Left ventricle myocardium inferior (tissue), 1 donor: ENCODE results near the gene SYT11. TPM values are rescaled to one million over a fixed set of nuclear protein-coding genes. Genes with fewer than 3 reads are reported as not detected.
"Not testable (repeated sequence)": the region's sequence is repeated elsewhere in the genome, so short reads cannot be mapped to it uniquely, and the experiment has no call there.

Experiments
- DNase-seq: peaks from one replicate; pipeline ENCODE4 v3.0.0-alpha.2; 2020
- H3K27ac ChIP-seq: fragments of 200-600 bp; replicated peaks from 2 replicates; pipeline ENCODE4 v1.8.0; 2021
- H3K27me3 ChIP-seq: fragments of 200-600 bp; 2 replicates; pipeline ENCODE4 v1.8.0; 2021; ENCODE audit warnings: low read depth
- H3K36me3 ChIP-seq: fragments of 200-600 bp; 2 replicates; pipeline ENCODE4 v1.8.0; 2021
- H3K4me1 ChIP-seq: fragments of 200-600 bp; 2 replicates; pipeline ENCODE4 v1.8.0; 2021
- H3K4me3 ChIP-seq: fragments of 200-600 bp; 2 replicates; pipeline ENCODE4 v1.8.0; 2021; ENCODE audit warnings: mild to moderate bottlenecking, moderate library complexity
- H3K9me3 ChIP-seq: fragments of 200-600 bp; replicated peaks from 2 replicates; pipeline ENCODE4 v1.8.0; 2021
- intact Hi-C: fragments of 100-400 bp; cut with micrococcal nuclease; formaldehyde crosslinking; loops from one replicate; pipeline ENCODE4 v1.11.0; 2022
- total RNA-seq: library from RNA; stranded (reverse); fragmentation: NEBNext Ultra II Directional; extraction: Animal tissue kit (Norgen Biotek cat#: 25700); gene quantifications from one replicate; pipeline ENCODE4 v1.2.1, GENCODE V29; 2021
- TF ChIP-seq, protein P1 (sequence below): fragments of 200-600 bp; IDR thresholded peaks from 2 replicates; pipeline ENCODE4 v1.8.0; 2021; ENCODE audit warnings: antibody characterized with exemption, mild to moderate bottlenecking, borderline replicate concordance
- donor health status: DM: no; HTN: yes; CAD: no; lungs with severe emphysema.

The SYT11 gene
- total RNA-seq, 1 donor from 2014 or later, result 11.1 TPM

DNA sequence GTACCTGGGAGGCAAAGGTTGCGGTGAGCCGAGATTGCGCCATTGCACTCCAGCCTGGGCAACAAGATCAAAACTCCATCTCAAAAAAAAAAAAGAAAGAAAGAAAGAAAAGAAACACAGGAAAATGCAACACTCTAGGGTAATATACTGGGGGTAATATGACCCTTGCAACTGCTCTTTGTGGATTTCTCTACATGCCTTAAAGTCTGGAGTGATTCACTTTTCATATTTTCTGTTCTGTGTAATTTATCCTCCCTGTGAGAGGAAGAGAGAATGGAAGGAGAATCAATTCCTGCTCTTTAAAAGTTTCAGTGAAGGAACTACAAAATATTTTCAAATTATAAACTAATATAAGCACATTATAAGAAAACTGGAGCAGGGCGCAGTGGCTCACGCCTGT is 29.1 kb downstream of the SYT11 start:
- Histone ChIP-seq H3K4me3 (no peak overlapping the region), H3K36me3 (no peaks in the 10 kb centered on the region), H3K9me3 (no peaks in the 10 kb centered on the region), H3K27me3 (no peaks in the 10 kb centered on the region), H3K27ac (no peak overlapping the region), H3K4me1 (peaks cover 26% of the 10 kb centered on the region)
- no peak for DNase-seq
- intact Hi-C loops, result no loop called here
- TF ChIP-seq, protein P1, sequence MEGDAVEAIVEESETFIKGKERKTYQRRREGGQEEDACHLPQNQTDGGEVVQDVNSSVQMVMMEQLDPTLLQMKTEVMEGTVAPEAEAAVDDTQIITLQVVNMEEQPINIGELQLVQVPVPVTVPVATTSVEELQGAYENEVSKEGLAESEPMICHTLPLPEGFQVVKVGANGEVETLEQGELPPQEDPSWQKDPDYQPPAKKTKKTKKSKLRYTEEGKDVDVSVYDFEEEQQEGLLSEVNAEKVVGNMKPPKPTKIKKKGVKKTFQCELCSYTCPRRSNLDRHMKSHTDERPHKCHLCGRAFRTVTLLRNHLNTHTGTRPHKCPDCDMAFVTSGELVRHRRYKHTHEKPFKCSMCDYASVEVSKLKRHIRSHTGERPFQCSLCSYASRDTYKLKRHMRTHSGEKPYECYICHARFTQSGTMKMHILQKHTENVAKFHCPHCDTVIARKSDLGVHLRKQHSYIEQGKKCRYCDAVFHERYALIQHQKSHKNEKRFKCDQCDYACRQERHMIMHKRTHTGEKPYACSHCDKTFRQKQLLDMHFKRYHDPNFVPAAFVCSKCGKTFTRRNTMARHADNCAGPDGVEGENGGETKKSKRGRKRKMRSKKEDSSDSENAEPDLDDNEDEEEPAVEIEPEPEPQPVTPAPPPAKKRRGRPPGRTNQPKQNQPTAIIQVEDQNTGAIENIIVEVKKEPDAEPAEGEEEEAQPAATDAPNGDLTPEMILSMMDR, result no peak

DNA sequence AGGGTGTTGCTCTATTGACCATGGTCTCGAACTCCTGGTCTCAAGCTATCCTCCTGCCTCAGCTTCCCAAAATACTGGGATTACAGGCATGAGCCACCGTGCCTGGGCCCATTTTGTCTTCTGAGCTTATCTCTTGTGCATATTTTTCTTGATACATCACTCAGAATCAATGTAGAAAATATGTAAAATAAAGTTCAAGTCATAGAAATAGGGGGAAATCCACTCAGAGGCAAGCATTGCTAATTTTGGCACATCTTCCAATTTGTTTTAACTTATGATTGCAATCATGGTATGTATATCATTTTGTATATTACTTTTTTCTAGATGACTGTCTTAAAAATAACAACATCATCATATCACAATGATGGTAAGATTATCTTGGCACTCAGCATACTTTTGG is 30.2 kb downstream of the SYT11 start:
- no peaks in the 10 kb centered on the region for H3K27me3 ChIP-seq
- TF ChIP-seq, protein P1, result no peak
- no peak for DNase-seq
- no peaks in the 10 kb centered on the region for H3K36me3 ChIP-seq
- H3K4me3 ChIP-seq, result no peak overlapping the region
- intact Hi-C loops, result no loop called here
- H3K4me1 ChIP-seq, result peaks cover 31% of the 10 kb centered on the region
- H3K27ac ChIP-seq, result peak overlapping the region; percentile 51
- no peaks in the 10 kb centered on the region for H3K9me3 ChIP-seq

DNA sequence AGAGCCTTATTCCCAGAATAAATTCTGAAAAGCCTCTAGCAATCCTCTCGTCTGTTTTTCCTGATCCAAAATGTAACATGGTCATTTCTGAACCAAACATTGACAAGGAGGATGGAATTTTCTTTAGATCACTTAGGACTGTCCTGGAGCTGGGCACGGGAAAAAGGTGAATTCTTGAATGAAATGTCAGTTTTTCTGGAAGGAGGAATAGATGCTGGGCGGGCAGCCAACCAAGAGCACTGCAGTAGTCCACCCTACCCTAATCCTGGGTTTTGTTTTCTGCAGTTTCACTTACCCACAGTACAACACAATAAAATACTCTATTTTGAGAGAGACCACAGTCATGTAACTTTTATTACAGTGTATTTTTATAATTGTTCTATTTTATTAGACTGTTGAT is 30.9 kb downstream of the SYT11 start:
- no peaks in the 10 kb centered on the region for H3K36me3 ChIP-seq
- TF ChIP-seq, protein P1, result no peak
- peaks cover 31% of the 10 kb centered on the region for H3K4me1 ChIP-seq
- no peak for DNase-seq
- no peaks in the 10 kb centered on the region for H3K27me3 ChIP-seq
- intact Hi-C loops, result no loop called here
- H3K27ac ChIP-seq, result peak overlapping the region; percentile 51
- no peaks in the 10 kb centered on the region for H3K9me3 ChIP-seq
- no peak overlapping the region for H3K4me3 ChIP-seq

DNA sequence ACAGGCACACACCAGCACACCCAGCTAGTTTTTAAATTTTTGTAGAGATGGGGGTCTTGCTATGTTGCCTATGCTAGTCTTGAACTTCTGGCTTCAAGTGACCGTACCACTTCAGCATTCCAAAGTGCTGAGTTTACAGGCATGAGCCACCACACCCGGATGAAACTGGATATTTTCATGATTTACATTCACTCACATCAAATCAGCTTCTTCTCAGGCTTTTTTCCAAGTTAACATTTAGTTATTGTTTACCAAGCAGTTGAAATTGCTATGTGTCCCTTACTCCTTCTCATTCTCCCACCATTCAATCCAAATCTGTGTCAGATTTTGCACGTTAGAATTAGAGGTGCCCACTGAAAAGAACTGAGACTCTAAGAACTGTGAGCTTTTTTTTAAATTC is 33.4 kb downstream of the SYT11 start:
- Histone ChIP-seq H3K27me3 (no peaks in the 10 kb centered on the region), H3K4me3 (peak overlapping the region; percentile 6), H3K9me3 (no peaks in the 10 kb centered on the region), H3K4me1 (peaks cover 31% of the 10 kb centered on the region), H3K27ac (peak overlapping the region; percentile 83), H3K36me3 (peaks cover 16% of the 10 kb centered on the region)
- intact Hi-C loops, result no loop called here
- TF ChIP-seq, protein P1, result no peak
- DNase-seq, result no peak

DNA sequence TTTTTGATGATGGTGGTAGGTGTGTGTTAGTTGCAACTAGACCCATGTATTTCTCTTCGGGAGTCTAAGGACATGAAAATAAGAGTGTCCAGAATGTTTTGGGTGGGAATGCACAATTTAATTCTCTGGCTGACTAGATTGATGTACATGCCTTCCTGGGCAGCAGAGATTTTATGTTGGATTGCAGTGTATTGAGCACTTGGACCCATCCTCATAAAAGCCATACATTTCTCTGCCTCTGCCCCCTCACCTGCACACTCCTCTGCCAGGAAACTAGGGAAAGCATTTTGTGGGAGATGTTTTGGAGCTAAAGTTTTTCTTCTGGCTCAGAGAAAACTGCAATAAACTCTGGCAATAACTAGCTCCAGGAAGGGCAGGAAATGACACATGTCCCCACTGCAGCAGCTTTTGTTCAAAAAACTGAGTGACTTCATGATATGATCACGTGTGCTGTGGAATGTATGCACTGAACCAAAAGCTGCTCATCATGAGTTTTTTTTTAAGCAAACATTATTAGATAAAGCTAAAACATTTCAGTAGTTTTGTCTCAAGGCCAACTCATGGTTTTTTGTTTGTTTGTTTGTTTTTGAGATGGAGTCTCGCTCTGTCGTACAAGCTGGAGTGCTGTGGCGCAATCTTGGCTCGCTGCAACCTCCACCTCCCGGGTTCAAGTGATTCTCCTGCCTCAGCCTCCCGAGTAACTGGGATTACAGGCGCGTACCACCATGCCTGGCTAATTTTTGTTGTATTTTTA is 34.2 kb downstream of the SYT11 start:
- no peaks in the 10 kb centered on the region for H3K9me3 ChIP-seq
- H3K27me3 ChIP-seq, result no peaks in the 10 kb centered on the region
- TF ChIP-seq, protein P1, result no peak
- H3K4me1 ChIP-seq, result peaks cover 31% of the 10 kb centered on the region
- DNase-seq, result no peak
- intact Hi-C loops, result no loop called here
- peaks cover 20% of the 10 kb centered on the region for H3K36me3 ChIP-seq
- peak overlapping the region; percentile 15 for H3K4me3 ChIP-seq
- H3K27ac ChIP-seq, result peak overlapping the region; percentile 83

DNA sequence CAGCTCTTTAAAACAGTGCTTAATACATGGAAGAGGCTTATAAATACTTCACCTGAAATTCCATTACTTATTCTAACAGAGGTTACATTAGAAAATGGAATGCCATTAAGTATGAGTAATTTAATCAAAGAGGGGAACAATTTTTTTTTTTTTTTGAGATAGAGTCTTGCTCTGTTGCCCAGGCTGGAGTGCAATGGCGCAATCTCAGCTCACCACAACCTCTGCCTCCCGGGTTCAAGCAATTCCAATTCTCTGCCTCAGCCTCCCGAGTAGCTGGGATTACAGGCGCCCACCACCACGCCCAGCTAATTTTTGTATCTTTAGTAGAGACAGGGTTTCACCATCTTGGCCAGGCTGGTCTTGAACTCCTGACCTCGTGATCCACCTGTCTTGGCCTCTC is 36.2 kb downstream of the SYT11 start:
- peaks cover 19% of the 10 kb centered on the region for H3K4me1 ChIP-seq
- peaks cover 40% of the 10 kb centered on the region for H3K36me3 ChIP-seq
- DNase-seq, intact Hi-C loops, H3K27me3 ChIP-seq, H3K27ac ChIP-seq, H3K4me3 ChIP-seq, H3K9me3 ChIP-seq: not testable (repeated sequence)

DNA sequence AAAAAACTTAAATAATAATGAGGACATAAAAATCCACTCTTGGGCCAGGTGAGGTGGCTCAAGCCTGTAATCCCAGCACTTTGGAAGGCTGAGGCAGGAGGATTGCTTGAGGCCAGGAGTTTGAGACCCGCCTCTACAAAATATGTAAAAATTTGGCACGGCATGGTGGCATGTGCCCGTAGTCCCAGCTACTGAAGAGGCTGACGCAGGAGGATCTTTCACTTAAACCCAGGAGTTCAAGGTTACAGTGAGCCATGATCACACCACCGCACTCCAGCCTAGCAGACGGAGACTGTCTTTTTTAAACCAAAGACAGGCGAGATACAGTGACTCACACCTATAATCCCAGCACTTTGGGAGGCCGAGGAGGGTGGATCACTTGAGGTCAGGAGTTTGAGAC is 37.1 kb downstream of the SYT11 start:
- Histone ChIP-seq H3K36me3 (peaks cover 49% of the 10 kb centered on the region), H3K4me1 (peaks cover 17% of the 10 kb centered on the region)
- H3K27ac ChIP-seq, H3K27me3 ChIP-seq, DNase-seq, H3K4me3 ChIP-seq, intact Hi-C loops, H3K9me3 ChIP-seq: not testable (repeated sequence)
